Measurements from ENCODE around the gene PNPLA6. TPM values are rescaled to one million over a fixed set of nuclear protein-coding genes. Genes with fewer than 3 reads are reported as not detected.
A peak's percentile ranks its signal among the peaks of the same experiment; 100 is the strongest.

PNPLA6 gene
- total RNA-seq, 1 donor from 2014 or later, result 116 TPM

DNA sequence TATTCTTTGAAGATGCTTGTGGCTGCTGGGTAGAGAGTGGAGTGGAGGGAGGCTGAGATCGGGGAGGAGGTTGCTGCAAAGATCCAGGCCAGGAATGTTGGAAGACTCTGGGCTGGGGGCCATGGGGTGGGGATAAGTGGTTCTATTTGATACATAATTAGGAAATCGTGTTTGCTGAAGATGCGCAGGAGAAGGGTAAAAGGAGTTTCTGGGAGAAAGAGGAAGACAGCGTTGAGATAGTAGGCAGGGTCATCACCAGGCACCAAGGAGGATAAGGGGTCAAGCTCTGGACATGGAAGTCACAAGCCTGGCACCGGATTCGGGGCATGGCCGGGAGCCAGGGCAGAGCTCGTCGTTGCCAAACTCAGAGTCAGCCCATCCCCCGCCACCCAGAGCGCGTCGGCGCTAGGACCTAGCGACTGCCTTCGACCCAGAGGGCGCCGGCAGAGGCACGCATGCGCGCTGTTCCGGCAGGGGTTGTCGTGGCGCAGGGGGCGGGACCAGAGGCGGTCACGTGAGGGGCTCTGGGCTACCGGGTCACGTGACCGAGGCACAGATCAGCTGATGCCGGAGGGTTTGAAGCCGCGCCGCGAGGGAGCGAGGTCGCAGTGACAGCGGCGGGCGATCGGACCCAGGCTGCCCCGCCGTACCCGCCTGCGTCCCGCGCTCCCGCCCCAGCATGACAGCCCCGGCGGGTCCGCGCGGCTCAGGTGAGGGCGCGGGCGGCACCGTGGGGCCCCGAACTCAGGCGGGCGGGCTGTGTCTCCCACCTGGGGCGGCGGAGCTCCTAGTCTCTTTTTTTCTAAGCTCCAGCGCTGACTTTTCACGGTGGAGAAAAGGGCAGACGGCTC lies 13.2 kb upstream of the PNPLA6 start, which contains the start of gene MCOLN1:
MCOLN1 (plus strand) TSS at position 553 of the 851 bp plus-strand sequence; CDS start at position 680, 127 bp downstream.
- ChIA-PET CTCF (no interaction called here), POLR2A (interaction anchor here (0.6 to 3.6 kb wide), 14 partner anchors 10 to 842 kb away, joined by 3 to 37 read pairs (median 4); partner anchors contain the start of genes ANGPTL4, PET100, PEX11G and PNPLA6)
- Mint-ChIP-seq H3K27ac (peak within 1 kb of the TSS; percentile 74), H3K36me3 (ENCODE audit: low read depth) (peaks cover 9% of the 10 kb centered on the region), H3K4me3 (peak within 1 kb of the TSS; percentile 81), H3K27me3 (no peaks in the 10 kb centered on the region), H3K9me3 (no peaks in the 10 kb centered on the region), H3K4me1 (peaks cover 17% of the 10 kb centered on the region)
- ATAC-seq (ENCODE audit: low read depth) (peak; percentile 91), DNase-seq (peak; percentile 99)
- TF ChIP-seq, protein P1, sequence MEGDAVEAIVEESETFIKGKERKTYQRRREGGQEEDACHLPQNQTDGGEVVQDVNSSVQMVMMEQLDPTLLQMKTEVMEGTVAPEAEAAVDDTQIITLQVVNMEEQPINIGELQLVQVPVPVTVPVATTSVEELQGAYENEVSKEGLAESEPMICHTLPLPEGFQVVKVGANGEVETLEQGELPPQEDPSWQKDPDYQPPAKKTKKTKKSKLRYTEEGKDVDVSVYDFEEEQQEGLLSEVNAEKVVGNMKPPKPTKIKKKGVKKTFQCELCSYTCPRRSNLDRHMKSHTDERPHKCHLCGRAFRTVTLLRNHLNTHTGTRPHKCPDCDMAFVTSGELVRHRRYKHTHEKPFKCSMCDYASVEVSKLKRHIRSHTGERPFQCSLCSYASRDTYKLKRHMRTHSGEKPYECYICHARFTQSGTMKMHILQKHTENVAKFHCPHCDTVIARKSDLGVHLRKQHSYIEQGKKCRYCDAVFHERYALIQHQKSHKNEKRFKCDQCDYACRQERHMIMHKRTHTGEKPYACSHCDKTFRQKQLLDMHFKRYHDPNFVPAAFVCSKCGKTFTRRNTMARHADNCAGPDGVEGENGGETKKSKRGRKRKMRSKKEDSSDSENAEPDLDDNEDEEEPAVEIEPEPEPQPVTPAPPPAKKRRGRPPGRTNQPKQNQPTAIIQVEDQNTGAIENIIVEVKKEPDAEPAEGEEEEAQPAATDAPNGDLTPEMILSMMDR (IDR thresholded peaks at IDR 0.05), result no peak
- intact Hi-C loops (cut with micrococcal nuclease), result loop anchor here (1.0 to 5.0 kb wide), 4 partner anchors 12 to 308 kb away; partner anchors contain the start of genes EVI5L and PEX11G

GRCh38 chr19:7522923-7523667 lies 12.4 kb upstream of the PNPLA6 start:
- Mint-ChIP-seq H3K4me1 (peaks cover 17% of the 10 kb centered on the region), H3K4me3 (peak overlapping the region; percentile 75), H3K36me3 (ENCODE audit: low read depth) (peaks cover 9% of the 10 kb centered on the region), H3K27ac (no peak overlapping the region), H3K27me3 (no peaks in the 10 kb centered on the region), H3K9me3 (no peaks in the 10 kb centered on the region)
- ATAC-seq (ENCODE audit: low read depth) (no peak), DNase-seq (no peak)
- POLR2A ChIA-PET, result interaction anchor here (0.6 to 3.6 kb wide), 13 partner anchors 9 to 818 kb away, joined by 3 to 37 read pairs (median 4); partner anchors contain the start of genes PET100, PEX11G, PNPLA6 and XAB2
- TF ChIP-seq, protein P1 (IDR thresholded peaks at IDR 0.05), result no peak
- CTCF ChIA-PET, result no interaction called here
- intact Hi-C loops (cut with micrococcal nuclease), result loop anchor here (1.0 to 5.0 kb wide), 4 partner anchors 11 to 307 kb away; partner anchors contain the start of genes EVI5L and PEX11G

- H3K4me1 Mint-ChIP-seq, result peaks cover 17% of the 10 kb centered on the region
- ChIA-PET CTCF (no interaction called here), POLR2A (no interaction called here)
- H3K27me3 Mint-ChIP-seq, result no peaks in the 10 kb centered on the region
- ATAC-seq (ENCODE audit: low read depth) (no peak), DNase-seq (no peak)
- H3K36me3 Mint-ChIP-seq (ENCODE audit: low read depth), result peaks cover 12% of the 10 kb centered on the region
- intact Hi-C loops (cut with micrococcal nuclease), result loop anchor here (5.0 kb wide), 1 partner anchor 52 kb away; no protein-coding TSS in a partner anchor
- H3K27ac Mint-ChIP-seq, result no peak overlapping the region
- no peak overlapping the region for H3K4me3 Mint-ChIP-seq
- H3K9me3 Mint-ChIP-seq, result no peaks in the 10 kb centered on the region
- TF ChIP-seq, protein P1 (IDR thresholded peaks at IDR 0.05), result no peak
These were observed 11.0 kb upstream of the PNPLA6 start for GRCh38 chr19:7524523-7524922.

DNA sequence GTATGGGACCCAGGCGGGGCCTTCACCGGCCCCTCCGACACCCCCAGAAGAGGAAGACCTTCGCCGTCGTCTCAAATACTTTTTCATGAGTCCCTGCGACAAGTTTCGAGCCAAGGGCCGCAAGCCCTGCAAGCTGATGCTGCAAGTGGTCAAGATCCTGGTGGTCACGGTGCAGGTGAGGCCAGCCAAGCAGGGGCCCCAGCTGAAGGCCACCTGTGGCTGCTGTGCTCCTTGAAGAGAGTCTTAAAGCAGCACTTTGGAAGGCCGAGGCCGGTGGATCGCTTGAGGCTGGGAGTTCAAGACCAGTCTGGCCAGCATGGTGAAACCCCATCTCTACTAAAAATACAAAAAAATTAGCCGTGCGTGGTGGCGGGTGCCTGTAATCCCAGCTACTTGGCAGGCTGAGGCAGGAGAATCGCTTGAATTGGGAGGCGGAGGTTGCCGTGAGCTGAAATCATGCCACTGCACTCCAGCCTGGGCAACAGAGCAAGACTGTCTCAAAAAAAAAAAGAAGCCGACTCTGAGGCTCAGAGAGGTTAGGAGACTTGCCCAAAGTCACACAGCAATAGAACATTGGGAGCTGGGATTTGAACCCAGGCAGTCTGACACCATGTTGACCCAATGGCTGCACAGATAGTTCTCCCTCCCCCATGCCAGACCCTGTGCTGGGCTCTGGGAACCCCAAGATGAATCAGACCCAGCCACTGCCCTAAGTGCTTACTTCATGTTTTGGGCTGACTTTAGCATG lies 10.4 kb upstream of the PNPLA6 start:
- intact Hi-C loops (cut with micrococcal nuclease), result loop anchor here (5.0 kb wide), 1 partner anchor 53 kb away; no protein-coding TSS in a partner anchor
- Mint-ChIP-seq H3K9me3 (no peaks in the 10 kb centered on the region), H3K4me1 (peaks cover 17% of the 10 kb centered on the region), H3K4me3 (no peak overlapping the region), H3K27me3 (no peaks in the 10 kb centered on the region), H3K27ac (no peak overlapping the region), H3K36me3 (ENCODE audit: low read depth) (peaks cover 13% of the 10 kb centered on the region)
- POLR2A ChIA-PET, result no interaction called here
- DNase-seq (no peak), ATAC-seq (ENCODE audit: low read depth) (no peak)
- CTCF ChIA-PET, result no interaction called here
- TF ChIP-seq, protein P1 (IDR thresholded peaks at IDR 0.05), result no peak
